Transverse colon (tissue), 3 donors: Measurements from ENCODE around the gene ANO4.

Experiments
- CTCF ChIP-seq, 5 experiments: fragments of 200-600 bp in 3 of 5; fragments of 450-650 bp in 2 of 5; sonication (generic) in 3 of 5; IDR thresholded peaks; 1 replicate in 2 of 5; 2 replicates in 3 of 5; pipeline ENCODE4 v1.5.1; 2016 to 2017; ENCODE audit warnings: antibody characterized with exemption in 5 of 5, inconsistent platforms in 3 of 5, mild to moderate bottlenecking in 2 of 5, moderate library complexity in 1 of 5
- POLR2A ChIP-seq: fragments of 450-650 bp; IDR thresholded peaks from one replicate; pipeline ENCODE4 v1.6.1; 2016; ENCODE audit warnings: antibody characterized with exemption, mild to moderate bottlenecking, moderate library complexity

- TF ChIP-seq POLR2A (no peak), CTCF (IDR thresholded peaks at IDR 0.05) (no peak)
These were observed 40.7 kb upstream of the ANO4 start for GRCh38 chr12:100753837-100754236.
